Right renal cortex interstitium (tissue), 3 donors: ENCODE measurements around the gene SRCIN1. TPM values are rescaled to one million over a fixed set of nuclear protein-coding genes. Genes with fewer than 3 reads are reported as not detected.
"Not testable (repeated sequence)": the region's sequence is repeated elsewhere in the genome, so short reads cannot be mapped to it uniquely, and the experiment has no call there.

Experiments used
- DNase-seq, 3 donors: peaks; one replicate each; pipeline ENCODE4 v3.0.0-alpha.2; 2013; ENCODE audit warnings: low read depth in 3 of 3, low spot score in 2 of 3
- polyA plus RNA-seq, 3 donors: library from polyadenylated mRNA; unstranded; fragments of 120-200 nt; gene quantifications; one replicate each; pipeline ENCODE4 v1.2.1, GENCODE V29; 2013; ENCODE audit not compliant: insufficient read length in 3 of 3

SRCIN1 gene
- polyA plus RNA-seq, 3 donors, result 2.4 to 2.7 (median 2.6) TPM

DNA sequence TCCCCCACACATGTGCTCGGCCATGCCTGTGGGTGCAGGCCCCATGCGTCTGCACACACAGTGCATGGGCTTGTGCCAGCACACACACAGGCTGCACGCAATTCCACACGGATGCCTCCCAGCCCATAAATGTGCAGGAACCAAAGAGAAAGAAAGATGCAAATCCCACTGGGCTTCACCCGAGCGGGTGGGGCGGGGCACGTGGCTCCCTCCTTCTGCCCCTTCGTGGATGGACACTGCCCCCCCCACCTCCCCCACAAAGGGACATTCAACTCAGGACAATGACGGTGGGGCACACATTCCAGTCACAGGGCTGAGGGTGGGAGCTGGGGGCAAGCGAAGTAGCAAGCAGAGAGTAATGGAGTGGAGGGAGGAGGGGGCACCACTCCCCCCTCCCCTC is 74.9 kb downstream of the SRCIN1 start:
- not testable (repeated sequence) for DNase-seq

GRCh38 chr17:38528141-38528540 is 77.6 kb downstream of the SRCIN1 start:
- not testable (repeated sequence) for DNase-seq

DNA sequence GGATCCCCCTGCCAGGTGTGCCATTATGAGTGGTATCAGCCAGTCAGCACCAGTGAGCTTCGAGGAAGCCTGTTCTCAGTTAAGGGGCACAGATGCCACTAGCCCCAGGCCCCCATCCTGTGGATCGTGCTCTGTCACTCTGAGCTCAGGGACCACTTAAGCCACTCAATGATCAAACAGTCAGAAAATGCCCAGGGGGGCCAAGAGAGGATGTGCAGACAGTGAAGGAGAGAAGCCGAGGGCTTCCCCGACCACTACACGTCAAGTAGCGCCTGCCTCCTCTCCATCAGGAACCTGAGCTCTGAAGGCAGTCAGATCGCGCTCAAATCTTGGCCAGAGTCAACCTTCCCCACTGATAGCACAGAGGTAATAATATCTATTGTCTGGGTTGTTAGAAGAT is 79.2 kb downstream of the SRCIN1 start:
- DNase-seq, result not testable (repeated sequence)

GRCh38 chr17:38512473-38513058 is 93.2 kb downstream of the SRCIN1 start:
- DNase-seq, result no peak

GRCh38 chr17:38511150-38512108 is 94.3 kb downstream of the SRCIN1 start:
- DNase-seq, result no peak

DNA sequence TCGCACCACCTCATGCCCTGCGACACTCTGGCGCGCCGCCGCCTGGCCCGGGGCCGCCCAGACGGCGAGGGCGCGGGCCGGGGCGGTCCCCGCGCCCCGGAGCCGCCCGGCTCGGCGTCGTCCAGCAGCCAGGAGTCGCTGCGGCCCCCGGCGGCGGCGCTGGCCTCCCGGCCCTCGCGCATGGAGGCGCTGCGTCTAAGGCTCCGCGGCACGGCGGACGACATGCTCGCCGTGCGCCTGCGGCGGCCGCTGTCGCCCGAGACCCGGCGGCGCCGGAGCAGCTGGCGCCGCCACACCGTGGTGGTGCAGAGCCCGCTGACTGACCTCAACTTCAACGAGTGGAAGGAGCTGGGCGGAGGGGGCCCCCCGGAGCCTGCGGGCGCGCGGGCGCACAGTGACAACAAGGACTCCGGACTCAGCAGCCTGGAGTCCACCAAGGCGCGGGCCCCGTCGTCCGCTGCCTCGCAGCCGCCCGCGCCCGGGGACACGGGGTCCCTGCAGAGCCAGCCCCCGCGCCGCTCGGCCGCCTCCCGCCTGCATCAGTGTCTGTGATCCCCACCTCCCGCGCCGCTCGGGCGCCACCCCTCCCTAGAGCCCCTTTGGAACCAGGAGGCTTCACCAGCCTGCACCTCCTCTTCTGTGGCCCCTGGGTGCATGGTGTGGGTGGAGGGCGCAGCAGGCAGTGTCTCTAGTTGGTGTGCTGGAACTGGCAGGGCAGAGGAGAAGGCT is 95.2 kb downstream of the SRCIN1 start:
- peak in 1 of 3 donors; percentile 56 for DNase-seq

DNA sequence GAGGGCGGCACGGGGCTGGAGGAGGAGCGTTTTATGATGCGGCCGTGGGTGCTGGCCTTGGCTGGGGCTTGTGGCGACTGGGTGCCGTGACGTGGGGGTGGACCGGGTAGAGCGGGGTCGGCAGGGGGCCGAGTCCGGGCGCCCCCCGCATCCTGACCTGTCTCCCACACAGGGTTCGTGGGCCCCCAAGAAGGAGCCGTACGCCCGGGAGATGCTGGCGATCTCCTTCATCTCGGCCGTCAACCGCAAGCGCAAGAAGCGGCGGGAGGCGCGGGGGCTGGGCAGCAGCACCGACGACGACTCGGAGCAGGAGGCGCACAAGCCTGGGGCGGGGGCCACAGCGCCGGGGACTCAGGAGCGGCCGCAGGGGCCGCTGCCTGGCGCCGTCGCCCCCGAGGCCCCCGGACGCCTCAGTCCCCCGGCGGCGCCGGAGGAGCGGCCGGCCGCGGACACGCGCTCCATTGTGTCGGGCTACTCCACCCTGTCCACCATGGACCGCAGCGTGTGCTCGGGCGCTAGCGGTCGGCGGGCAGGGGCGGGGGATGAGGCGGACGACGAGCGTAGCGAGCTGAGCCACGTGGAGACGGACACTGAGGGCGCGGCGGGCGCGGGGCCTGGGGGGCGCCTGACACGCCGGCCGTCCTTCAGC is 95.9 kb downstream of the SRCIN1 start:
- DNase-seq, result no peak

DNA sequence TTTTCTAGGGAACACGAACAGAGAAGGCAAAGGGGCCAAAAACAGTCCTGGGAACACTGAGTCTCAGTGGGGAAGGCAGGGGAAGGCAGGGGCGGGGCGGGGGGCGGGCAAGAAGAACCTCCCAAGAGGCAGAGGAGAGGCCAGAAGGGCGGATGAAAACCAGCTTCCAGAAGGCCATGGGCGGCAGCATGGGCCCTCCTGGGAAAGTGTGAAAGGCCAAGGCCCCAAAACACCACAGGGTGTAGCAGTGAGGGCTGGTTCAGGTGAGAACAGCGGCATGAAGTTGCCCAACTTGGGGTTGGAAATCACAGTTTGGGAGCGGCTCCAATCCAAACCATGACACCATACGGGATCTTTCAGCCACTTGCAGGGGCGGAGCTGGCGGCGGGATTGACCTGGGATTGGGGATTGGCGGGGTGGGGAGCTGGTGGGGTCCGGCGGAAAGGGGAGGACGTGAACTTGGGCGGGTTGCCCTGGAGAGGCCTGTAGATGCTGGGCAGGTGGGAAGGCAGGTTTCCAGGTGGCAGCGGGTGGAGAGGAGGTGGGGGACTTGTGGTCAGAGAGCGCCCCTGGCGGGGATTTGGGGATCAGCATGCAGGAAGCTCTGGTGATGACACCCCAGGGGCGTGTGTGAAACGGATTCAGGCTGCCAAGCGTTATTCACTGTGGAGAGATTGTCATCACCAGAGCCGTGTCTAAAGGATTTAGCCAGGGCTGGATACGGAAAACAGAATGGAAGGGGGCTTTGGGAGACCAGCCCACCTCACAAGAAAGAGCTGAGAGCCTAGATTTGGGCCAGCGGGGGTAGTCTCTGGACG is 96.6 kb downstream of the SRCIN1 start:
- DNase-seq, result peak; percentile 72 to 81 (median 78)

DNA sequence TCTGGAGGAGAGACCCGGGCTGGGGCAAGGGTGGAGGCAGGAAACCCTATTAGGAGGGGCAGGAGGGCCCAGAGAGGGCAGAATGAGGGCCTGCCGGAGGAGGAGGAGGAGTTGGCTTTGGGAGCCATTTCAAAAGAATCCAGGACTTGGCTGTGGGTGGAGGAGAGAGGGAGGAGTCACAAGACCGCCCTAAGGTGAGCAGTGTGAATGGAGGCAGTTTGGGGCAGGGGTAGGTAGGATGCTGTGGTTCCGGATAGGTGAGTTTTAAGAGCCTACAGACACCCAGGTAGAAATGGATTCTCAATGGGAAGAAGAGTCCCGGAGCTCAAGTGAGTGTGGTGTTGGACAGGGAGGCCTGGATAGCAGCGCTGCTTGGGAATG is 97.2 kb downstream of the SRCIN1 start:
- no peak for DNase-seq

GRCh38 chr17:38507921-38508569 is 97.7 kb downstream of the SRCIN1 start:
- DNase-seq, result no peak

GRCh38 chr17:38507436-38507835 is 98.3 kb downstream of the SRCIN1 start:
- no peak for DNase-seq

DNA sequence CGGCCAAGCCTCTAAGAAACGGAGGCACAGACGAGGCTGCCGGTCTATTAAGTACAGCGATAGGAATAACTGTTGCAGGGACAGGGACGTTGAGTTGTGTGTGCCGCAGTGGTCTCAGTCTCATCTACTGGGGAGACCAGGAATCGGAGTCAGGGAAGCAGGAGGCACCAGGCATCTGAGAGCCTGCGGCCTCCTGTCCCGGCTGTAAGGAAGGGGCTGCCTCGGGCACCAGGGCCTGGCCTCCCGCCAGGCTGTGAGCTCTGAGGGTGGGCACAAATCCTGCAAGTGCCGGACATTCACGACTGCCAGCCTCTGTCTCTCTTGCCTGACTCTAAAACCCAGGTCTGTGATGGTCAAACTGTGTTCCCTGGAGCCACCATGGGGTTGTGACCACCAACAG is 101.5 kb downstream of the SRCIN1 start:
- DNase-seq, result no peak

- not testable (repeated sequence) for DNase-seq
Observed at GRCh38 chr17:38503286-38503913, 102.4 kb downstream of the SRCIN1 start.

DNA sequence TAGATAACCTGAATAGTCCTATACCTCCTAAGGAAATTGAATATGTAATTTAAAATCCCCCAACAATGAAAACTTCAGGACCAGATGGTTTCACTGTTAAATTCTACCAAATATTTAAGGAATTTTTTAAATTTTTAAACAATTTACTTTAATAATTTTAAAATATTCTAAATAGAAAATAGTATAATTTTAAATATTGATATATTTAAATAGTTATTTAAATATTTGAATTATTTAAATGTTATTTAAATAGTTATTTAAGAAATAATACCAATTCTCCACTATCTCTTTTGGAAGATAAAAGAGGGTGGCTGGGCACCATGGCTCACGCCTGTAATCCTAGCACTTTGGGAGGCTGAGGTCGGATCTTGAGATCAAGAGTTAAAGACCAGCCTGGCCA is 104.0 kb downstream of the SRCIN1 start:
- DNase-seq, result not testable (repeated sequence)

GRCh38 chr17:38499230-38499629 is 106.5 kb downstream of the SRCIN1 start:
- DNase-seq, result not testable (repeated sequence)

DNA sequence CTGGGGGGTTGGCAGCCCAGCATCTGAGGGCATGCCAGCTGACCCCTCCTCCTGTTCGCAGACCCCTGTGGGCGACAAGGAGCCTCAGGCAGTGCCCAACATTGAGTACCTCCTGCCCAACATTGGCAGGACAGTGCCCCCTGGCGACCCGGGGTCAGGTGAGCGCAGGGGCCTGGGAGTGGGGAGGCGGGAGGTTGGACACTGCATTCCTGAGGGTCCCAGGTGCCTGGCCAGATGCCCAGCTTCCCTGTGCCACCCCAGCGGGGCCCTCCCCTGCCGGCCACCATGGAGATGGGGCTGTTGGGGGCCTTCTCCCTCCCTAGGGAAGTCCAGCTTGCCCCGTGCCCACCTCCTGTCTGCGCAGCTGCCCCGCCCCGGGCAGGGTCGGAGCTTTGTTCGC is 107.4 kb downstream of the SRCIN1 start:
- DNase-seq, result no peak

- not testable (repeated sequence) for DNase-seq
Observed at GRCh38 chr17:38497656-38498055, 108.1 kb downstream of the SRCIN1 start.

- not testable (repeated sequence) for DNase-seq
Observed at GRCh38 chr17:38494152-38494551, 111.6 kb downstream of the SRCIN1 start.
